Activated T-cell treated with anti-CD3 and anti-CD28 coated beads for 24 hours (primary cell): ENCODE data around the gene EEPD1.
"Not testable (repeated sequence)": the region's sequence is repeated elsewhere in the genome, so short reads cannot be mapped to it uniquely, and the experiment has no call there.

Source experiments
- DNase-seq: peaks from one replicate; pipeline ENCODE4 v3.0.0-alpha.2; 2020; ENCODE audit warnings: low read depth

EEPD1 gene

GRCh38 chr7:36253699-36254098 is 100.6 kb downstream of the EEPD1 start:
- DNase-seq: no peak

GRCh38 chr7:36258510-36259259 is 105.6 kb downstream of the EEPD1 start:
- not testable (repeated sequence) for DNase-seq

DNA sequence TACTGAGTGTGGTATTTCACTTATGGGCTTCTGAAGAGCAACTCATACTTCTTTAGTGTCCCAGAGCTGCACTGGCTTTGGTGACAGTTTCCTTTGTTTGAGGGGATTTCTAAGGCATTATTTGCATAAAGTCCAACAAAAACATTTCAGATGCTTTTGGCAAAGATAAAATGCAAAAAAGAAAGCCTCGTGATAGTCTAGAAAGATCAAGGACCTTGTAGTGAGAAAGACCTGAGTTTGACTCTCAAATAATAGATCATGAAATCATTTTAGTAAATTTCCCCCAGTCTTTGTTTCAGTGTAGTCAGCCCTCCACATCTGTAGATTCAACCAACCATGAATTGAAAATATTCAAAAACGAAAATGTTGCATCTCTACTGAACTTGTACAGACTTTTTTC is 107.4 kb downstream of the EEPD1 start:
- no peak for DNase-seq

DNA sequence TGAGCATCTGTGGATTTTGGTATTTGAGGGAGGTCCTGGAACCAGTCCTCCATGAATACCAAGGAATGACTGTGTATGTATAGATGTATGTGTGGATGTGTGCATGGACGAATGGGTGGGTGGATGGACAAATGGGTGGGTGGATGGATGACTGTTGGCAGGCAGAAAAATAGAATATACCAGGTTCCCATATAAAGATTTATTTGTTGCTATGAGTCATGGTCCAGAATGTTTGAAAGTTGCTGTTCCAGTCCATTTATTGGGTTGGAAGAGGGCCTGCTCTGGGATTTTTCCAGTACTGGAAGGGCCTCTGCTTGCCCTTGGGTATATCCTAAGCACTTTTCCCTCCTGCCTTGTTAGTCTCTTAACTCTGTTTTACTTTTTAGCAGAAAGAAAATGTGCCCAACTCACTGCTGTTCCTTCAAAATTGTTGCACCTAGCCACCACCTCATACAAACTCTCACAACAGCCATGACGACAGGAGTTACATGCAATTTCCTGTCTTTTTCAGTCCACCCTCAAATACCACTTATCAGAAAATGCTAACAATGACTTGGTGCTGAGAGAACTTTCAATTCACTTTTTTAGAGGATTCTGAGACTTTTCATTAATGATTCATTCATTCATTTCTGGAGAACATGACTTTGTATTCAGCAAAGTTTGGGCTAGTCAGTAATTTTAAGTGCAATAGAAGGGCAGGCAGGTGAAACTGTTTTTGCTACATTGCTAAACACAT is 108.1 kb downstream of the EEPD1 start:
- DNase-seq: no peak

GRCh38 chr7:36262309-36263094 is 109.4 kb downstream of the EEPD1 start:
- DNase-seq: no peak

- no peak for DNase-seq
Observed at GRCh38 chr7:36263095-36263484, 110.0 kb downstream of the EEPD1 start.

DNA sequence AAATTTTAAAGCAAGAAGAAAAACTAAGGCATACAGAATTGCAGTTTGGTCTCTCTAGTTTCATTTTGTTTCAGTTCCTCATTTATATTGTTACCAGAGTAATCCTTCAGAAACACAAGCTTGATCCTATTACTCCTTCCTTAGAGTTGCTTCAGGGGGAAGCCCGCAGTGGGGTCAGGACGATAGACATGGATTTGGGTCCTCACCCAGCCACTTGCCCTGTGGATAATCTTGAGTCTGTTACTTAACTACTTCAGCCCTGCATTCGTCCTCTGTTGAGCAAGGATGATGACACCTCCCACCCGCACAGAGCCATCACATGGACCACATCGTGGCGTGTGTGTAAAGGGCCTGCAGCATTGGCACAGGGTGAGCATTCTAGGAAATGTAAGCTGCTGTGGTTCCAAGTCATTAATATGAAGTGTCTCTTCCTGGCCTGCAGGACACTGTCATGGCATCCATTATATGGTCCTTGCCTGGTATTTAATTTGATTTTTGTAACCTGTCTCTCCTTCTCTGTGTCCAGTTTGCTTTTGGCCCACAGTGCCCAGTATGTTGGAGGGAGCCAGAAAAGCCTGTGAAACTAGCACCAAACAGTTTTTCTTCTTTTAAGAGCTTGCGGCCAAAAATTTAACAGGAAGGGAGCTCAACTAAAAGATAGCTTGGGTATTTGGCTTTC is 111.2 kb downstream of the EEPD1 start:
- no peak for DNase-seq

DNA sequence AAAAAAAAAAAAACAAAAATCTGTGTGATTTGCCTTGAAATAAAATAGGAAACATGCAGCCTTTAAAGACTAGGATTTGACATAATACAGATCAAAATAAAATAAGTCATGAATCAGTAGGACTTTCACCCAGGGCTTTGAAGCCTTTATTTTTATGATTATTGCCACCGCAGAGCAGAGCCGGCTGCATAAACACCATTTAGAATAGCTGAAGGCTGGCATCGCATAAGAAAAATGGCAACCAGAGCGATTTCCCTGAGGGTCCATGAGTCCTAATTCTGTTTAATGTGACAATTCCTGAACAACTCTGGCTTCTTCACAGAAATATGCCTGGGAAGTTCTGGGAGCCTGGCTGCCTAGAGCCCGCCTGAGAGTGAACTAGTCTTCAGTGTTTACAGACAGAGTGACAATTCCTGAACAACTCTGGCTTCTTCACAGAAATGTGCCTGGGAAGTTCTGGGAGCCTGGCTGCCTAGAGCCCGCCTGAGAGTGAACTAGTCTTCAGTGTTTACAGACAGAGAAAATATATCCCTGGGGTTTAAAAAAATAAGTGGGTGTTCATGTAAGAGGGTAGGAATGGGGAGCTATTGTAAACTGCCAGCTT is 112.0 kb downstream of the EEPD1 start:
- DNase-seq: no peak

DNA sequence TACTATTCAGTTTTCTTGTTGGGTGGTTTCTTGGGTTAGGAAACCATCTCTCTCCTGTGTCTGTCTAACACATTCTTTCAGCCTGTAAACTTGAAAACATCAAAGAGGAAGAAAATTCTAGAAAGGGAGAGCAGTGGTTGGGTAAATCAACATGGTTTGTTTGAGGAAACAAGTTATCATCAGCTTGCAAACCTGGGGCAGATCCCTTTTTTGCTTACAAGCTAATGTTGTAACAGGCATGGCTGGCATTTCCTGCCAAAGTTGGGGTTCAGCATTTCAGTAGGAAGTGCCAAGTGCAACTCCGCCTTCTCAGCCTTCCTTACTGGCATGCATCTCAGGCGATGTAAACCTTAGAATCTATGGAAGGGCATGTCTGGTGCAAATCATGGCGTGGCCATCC is 112.6 kb downstream of the EEPD1 start:
- no peak for DNase-seq

- no peak for DNase-seq
Observed at GRCh38 chr7:36266190-36266589, 113.1 kb downstream of the EEPD1 start.

DNA sequence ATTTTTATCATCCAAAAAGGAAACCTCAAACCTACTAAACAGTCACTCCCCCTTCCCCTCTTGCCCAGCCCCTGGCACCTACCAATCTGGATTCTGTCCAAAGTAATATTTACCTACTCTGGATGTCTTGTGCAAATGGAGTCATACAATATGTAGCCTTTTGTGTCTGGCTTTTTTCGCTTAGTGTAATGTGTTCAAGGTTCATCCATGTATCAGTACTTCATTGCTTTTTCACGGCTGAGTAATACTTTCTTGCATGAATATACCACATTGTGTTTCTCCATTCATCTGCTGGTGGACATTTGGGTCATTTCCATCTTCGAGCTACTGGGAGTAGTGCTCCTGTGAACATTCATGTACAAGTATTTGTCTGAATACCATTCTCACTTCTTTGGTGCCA is 113.6 kb downstream of the EEPD1 start:
- no peak for DNase-seq

DNA sequence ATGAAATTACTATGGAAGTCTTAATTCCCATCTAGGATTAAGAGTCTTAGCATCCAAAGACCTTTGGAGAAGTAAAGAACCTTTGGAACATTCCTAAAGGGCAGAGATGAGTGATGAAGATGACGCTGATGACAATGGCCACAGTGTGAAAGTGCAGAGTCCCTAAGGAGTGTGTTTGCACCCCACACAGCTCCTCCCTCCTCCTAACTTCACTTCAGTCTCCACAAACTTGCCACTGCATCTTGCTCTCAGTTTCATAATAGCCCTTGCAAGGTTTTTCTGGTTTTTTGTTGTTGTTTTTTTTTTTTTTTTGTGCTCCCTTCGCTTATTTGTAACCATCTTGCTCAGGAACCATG is 119.1 kb downstream of the EEPD1 start:
- no peak for DNase-seq

- no peak for DNase-seq
Observed at GRCh38 chr7:36272567-36273269, 119.7 kb downstream of the EEPD1 start.

- DNase-seq: no peak
Observed at GRCh38 chr7:36273836-36274235, 120.8 kb downstream of the EEPD1 start.

DNA sequence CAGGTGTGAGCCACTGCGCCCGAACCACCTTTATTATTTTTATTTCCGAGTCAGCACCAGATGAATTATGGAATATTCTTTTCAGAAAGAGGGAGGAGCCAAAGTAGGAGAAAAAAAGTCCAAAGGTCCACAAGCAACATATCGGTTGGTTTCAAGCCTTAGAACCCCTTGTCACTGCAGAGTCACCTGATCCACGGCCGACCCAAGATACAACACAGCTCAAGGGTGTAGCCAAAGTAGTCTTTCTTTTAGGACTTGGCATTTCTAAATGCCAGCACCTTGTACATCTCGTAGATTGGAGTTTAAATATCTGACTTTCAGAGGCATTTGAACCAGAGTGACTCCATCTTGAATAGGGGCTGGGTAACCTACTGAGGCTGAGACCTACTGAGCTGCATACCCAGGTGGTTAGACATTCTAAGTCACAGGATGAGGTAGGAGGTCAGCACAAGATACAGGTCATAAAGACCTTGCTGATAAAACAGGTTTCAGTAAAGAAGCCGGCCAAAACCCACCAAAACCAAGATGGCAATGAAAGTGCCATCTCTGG is 122.8 kb downstream of the EEPD1 start:
- DNase-seq: no peak

DNA sequence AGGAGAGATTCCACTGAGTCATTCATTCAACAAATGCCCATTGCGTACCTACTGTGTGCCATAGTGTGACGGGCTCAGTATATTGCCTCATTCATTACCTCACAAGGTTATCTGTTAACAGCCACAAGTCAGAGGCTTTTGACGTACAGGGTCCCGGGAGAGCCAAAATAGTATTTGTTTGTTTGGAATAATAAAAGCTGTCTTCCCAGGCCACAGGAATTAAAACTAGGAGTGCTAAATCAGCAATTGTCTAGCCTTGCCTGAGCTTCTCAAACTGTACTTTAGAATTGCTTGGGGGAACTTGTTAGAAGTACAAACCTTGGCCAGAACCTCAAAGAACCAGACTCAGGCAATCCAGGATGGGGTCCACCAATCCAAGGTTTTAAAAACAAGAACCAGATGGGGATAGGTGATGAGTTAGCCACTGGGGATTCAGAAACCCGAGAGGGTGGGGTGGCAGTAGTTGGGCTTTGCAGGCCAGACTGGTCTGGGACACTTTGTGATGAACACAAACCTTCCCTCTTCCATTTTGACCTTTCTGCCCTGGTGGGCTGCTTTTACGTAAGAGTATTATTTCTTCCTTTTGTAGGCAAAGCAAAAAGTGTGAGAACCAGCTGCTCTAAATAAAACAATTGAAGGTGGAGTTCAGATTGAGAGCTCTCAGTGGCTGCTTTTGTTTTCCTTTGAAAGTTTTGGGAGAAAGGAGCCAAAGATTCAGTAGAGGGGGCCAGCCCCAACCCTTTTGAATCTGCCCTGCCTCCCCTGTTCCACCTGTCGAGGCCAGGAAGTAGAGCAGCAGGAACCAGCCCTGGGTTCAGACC is 123.6 kb downstream of the EEPD1 start:
- no peak for DNase-seq

DNA sequence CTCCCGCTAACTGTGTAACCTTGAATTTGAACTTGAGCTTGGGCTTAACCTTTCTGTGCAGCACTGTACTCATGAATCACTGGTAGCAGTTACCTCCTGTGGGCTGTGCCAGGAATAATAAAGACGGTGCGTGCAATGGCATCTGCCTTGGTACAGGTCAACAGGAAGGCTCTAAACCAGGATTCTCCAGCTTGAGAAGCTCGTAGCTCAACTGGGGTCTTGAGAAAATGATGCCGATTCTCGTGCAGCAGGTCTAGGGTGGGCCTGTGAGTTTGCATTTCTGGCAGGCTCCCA is 124.1 kb downstream of the EEPD1 start:
- DNase-seq: no peak

- no peak for DNase-seq
Observed at GRCh38 chr7:36278069-36278619, 125.1 kb downstream of the EEPD1 start.

DNA sequence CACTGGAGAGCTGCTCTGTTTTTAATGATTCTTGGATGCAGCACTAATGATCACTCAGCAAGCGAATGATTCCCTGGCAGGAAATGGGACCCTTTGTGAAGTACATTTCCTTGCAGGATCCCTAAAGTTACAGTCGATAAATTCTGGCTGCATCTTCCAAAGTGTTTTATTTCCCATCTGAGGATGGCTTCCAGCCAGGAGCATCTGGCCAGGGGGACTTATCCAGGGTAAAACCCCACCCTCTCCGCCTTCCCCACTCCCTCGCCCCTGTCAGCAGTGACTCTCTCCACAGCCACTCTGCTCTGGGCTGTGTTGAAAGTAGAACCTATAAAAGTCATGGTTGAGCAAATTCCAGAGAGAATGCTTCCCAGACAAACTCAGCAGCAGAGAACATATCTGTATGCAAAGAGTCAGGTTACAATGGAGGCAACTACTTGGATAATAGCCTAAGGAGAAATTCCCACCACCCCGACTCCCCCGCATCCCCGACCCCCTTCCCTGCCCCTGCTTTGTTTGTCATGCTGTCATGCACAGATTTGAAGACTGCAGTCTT is 125.6 kb downstream of the EEPD1 start:
- DNase-seq: no peak
